GM11168 (cell line): ENCODE measurements around the gene FRMPD4.

Experiments
- in situ Hi-C: fragments of 300-500 bp; cut with MboI; formaldehyde crosslinking; loops from one replicate; pipeline ENCODE4 v1.12.0; 2022; ENCODE audit warnings: low sequenced_read_pairs; ENCODE audit not compliant: unreplicated experiment

FRMPD4 gene

GRCh38 chrX:12210196-12210815 is 72.0 kb downstream of the FRMPD4 start:
- in situ Hi-C loops = loop anchor here (25.0 kb wide), 1 partner anchor 2002 kb away; no protein-coding TSS in a partner anchor

GRCh38 chrX:12210971-12211370 is 72.7 kb downstream of the FRMPD4 start:
- in situ Hi-C loops = loop anchor here (25.0 kb wide), 1 partner anchor 2001 kb away; no protein-coding TSS in a partner anchor

- in situ Hi-C loops = loop anchor here (25.0 kb wide), 1 partner anchor 1989 kb away; no protein-coding TSS in a partner anchor
These were observed 85.4 kb downstream of the FRMPD4 start for GRCh38 chrX:12223650-12224049.

GRCh38 chrX:12225107-12225506 is 86.8 kb downstream of the FRMPD4 start:
- in situ Hi-C loops = no loop called here

- in situ Hi-C loops = no loop called here
These were observed 89.3 kb downstream of the FRMPD4 start for GRCh38 chrX:12227412-12228041.

- in situ Hi-C loops = no loop called here
These were observed 90.6 kb downstream of the FRMPD4 start for GRCh38 chrX:12228862-12229261.

- in situ Hi-C loops = no loop called here
These were observed 91.7 kb downstream of the FRMPD4 start for GRCh38 chrX:12229986-12230385.

- in situ Hi-C loops = no loop called here
These were observed 96.5 kb downstream of the FRMPD4 start for GRCh38 chrX:12234534-12235329.

GRCh38 chrX:12236156-12236555 is 97.9 kb downstream of the FRMPD4 start:
- in situ Hi-C loops = no loop called here

GRCh38 chrX:12237131-12237530 is 98.9 kb downstream of the FRMPD4 start:
- in situ Hi-C loops = no loop called here

- in situ Hi-C loops = no loop called here
These were observed 99.5 kb downstream of the FRMPD4 start for GRCh38 chrX:12237771-12238170.

GRCh38 chrX:12239356-12240082 is 101.2 kb downstream of the FRMPD4 start:
- in situ Hi-C loops = no loop called here

- in situ Hi-C loops = no loop called here
These were observed 102.2 kb downstream of the FRMPD4 start for GRCh38 chrX:12240491-12240890.

GRCh38 chrX:12241026-12241425 is 102.8 kb downstream of the FRMPD4 start:
- in situ Hi-C loops = no loop called here

GRCh38 chrX:12245650-12246645 is 107.7 kb downstream of the FRMPD4 start:
- in situ Hi-C loops = no loop called here

GRCh38 chrX:12249997-12250396 is 111.7 kb downstream of the FRMPD4 start:
- in situ Hi-C loops = no loop called here

- in situ Hi-C loops = no loop called here
These were observed 124.9 kb downstream of the FRMPD4 start for GRCh38 chrX:12263211-12263610.

- in situ Hi-C loops = no loop called here
These were observed 131.2 kb downstream of the FRMPD4 start for GRCh38 chrX:12269484-12269883.

GRCh38 chrX:12278151-12278550 is 139.9 kb downstream of the FRMPD4 start:
- in situ Hi-C loops = no loop called here
